ENCODE results near the gene CYP46A1. TPM values are rescaled to one million over a fixed set of nuclear protein-coding genes. Genes with fewer than 3 reads are reported as not detected.

The CYP46A1 gene
- total RNA-seq, 1 experiment from 2014 or later = 0.59 TPM

GRCh38 chr14:99737451-99737951 is 53.4 kb downstream of the CYP46A1 start:
- Histone ChIP-seq H3K14ac (ENCODE audit: insufficient read depth, low read length) (no peak overlapping the region), H2BK120ac (ENCODE audit: low read depth, low read length, poor library complexity, severe bottlenecking) (no peak overlapping the region), H3K9ac (ENCODE audit: extremely low read depth, insufficient read length, low read length) (no peak overlapping the region), H3T11ph (ENCODE audit: low read length) (no peak overlapping the region), H3K79me2 (ENCODE audit: insufficient read depth, low read length) (no peaks in the 10 kb centered on the region), H4K20me1 (ENCODE audit: control insufficient read depth, insufficient read depth, insufficient read length) (no peaks in the 10 kb centered on the region), H3K79me1 (ENCODE audit: insufficient read depth, low read depth, low read length, poor library complexity, severe bottlenecking) (no peaks in the 10 kb centered on the region), H4K91ac (ENCODE audit: insufficient read length, low read depth, low read length) (no peak overlapping the region), H2AK5ac (ENCODE audit: insufficient read length, low read length) (no peak overlapping the region), H3K9me3 (ENCODE audit: control insufficient read depth, low read depth, low read length) (no peaks in the 10 kb centered on the region), H4K5ac (ENCODE audit: insufficient read length, low read depth, low read length) (no peak overlapping the region), H2BK12ac (ENCODE audit: insufficient read length, low read depth, low read length) (no peak overlapping the region), H3K23ac (ENCODE audit: insufficient read length, low read depth, low read length) (no peak overlapping the region), H3K4ac (ENCODE audit: low read depth, low read length) (no peak overlapping the region), H2BK20ac (ENCODE audit: low read depth, low read length, poor library complexity, severe bottlenecking) (no peak overlapping the region), H3K4me2 (ENCODE audit: insufficient read depth, insufficient read length, low read length) (no peak overlapping the region), H3K4me1 (ENCODE audit: insufficient read depth, low read length) (no peaks in the 10 kb centered on the region), H3K27ac (ENCODE audit: insufficient read length, low read depth, low read length) (no peak overlapping the region), H3K23me2 (ENCODE audit: insufficient read length, low read depth, low read length, poor library complexity, severe bottlenecking) (no peaks in the 10 kb centered on the region), H3K18ac (ENCODE audit: insufficient read length, low read depth, low read length) (no peak overlapping the region), H3K56ac (ENCODE audit: insufficient read length, low read depth, low read length) (no peak overlapping the region), H2BK15ac (ENCODE audit: low read depth, low read length) (no peak overlapping the region), H2BK5ac (ENCODE audit: insufficient read length, low read length) (no peak overlapping the region), H2AFZ (ENCODE audit: low read length) (no peak overlapping the region), H3K27me3 (ENCODE audit: insufficient read depth, low read length) (no peaks in the 10 kb centered on the region), H4K8ac (replicated peaks; ENCODE audit: insufficient read length, low read depth, low read length) (no peak overlapping the region)
- no peak overlapping the region for H3K4me3 Mint-ChIP-seq
- H3K27me3 Mint-ChIP-seq (ENCODE audit: low read depth) = peaks cover 7% of the 10 kb centered on the region; the same call in 1 of the 2 replicates
- no peak for DNase-seq
- no peak for TF ChIP-seq CTCF (conservative IDR thresholded peaks at IDR 0.05)
- H3K4me1 Mint-ChIP-seq = peaks cover 2 to 16% of the 10 kb centered on the region in 2 experiments; a peak in 2 of 4 replicates
- WGBS (ENCODE audit: extremely low coverage, insufficient read length, low lambda C conversion rate) = no CpG with 5 or more reads among the region's 26 CpGs
- no peak overlapping the region for H3K27ac Mint-ChIP-seq
- H3K9me3 Mint-ChIP-seq = no peaks in the 10 kb centered on the region; a peak in 1 of 5 replicates
- no peaks in the 10 kb centered on the region; a peak in 1 of 7 replicates for H3K36me3 Mint-ChIP-seq (ENCODE audit: insufficient read depth in 1 of 3, low read depth in 3 of 3)

All from H9 (cell line).